K562 (cell line): ENCODE measurements around the gene FAM118B. TPM values are rescaled to one million over a fixed set of nuclear protein-coding genes. Genes with fewer than 3 reads are reported as not detected.

Experiments used
- CBFA2T3 ChIP-seq: fragments of 450-650 bp; IDR thresholded peaks from 2 replicates; pipeline ENCODE4 v1.6.1; 2017
- DDX20 ChIP-seq: fragments of 450-650 bp; IDR thresholded peaks from 2 replicates; pipeline ENCODE4 v1.6.1; 2016; ENCODE audit warnings: missing genetic modification characterization, low read depth, mild to moderate bottlenecking, missing compliant biosample characterization, moderate library complexity
- GATAD2A ChIP-seq: fragments of 450-650 bp; IDR thresholded peaks from 2 replicates; pipeline ENCODE4 v1.6.1; 2017
- GTF2E2 ChIP-seq: fragments of 200-800 bp; sonication (Bioruptor generic); IDR thresholded peaks from 2 replicates; pipeline ENCODE4 v1.6.1; 2016; ENCODE audit warnings: missing genetic modification characterization, missing compliant biosample characterization
- HCFC1 ChIP-seq: IDR thresholded peaks from 2 replicates; pipeline ENCODE4 v1.6.1; 2012; ENCODE audit warnings: low read depth, low read length, improper control_type of control experiment
- HDAC6 ChIP-seq: IDR thresholded peaks from 2 replicates; pipeline ENCODE4 v1.6.1; 2012; ENCODE audit warnings: low read depth, mild to moderate bottlenecking, control low read depth, inconsistent platforms, low read length, moderate library complexity
- MAFG ChIP-seq: fragments of 450-650 bp; conservative IDR thresholded peaks from 2 replicates; pipeline ENCODE4 v1.6.1; 2016; ENCODE audit warnings: missing genetic modification characterization, missing compliant biosample characterization
- MYC ChIP-seq, 2 experiments: fragments of 250-450 bp in 1 of 2; sonication (Bioruptor Pico) in 1 of 2; IDR thresholded peaks; 2 replicates each; pipeline versions ENCODE4 v1.5.1 to v1.6.1; 2012 to 2021; ENCODE audit warnings: low read depth in 2 of 2, borderline replicate concordance in 1 of 2, improper control_type of control experiment in 1 of 2, low read length in 1 of 2, mild to moderate bottlenecking in 1 of 2, moderate library complexity in 1 of 2
- NBN ChIP-seq: fragments of 450-650 bp; IDR thresholded peaks from 2 replicates; pipeline ENCODE4 v1.6.1; 2016; ENCODE audit warnings: low read depth, mild to moderate bottlenecking
- NFE2L1 ChIP-seq: fragments of 450-650 bp; IDR thresholded peaks from 2 replicates; pipeline ENCODE4 v1.6.1; 2016; ENCODE audit warnings: missing genetic modification characterization, low read depth, mild to moderate bottlenecking, missing compliant biosample characterization, moderate library complexity, borderline replicate concordance
- NFIC ChIP-seq: fragments of 450-650 bp; IDR thresholded peaks from 2 replicates; pipeline ENCODE4 v1.6.1; 2017; ENCODE audit warnings: mild to moderate bottlenecking, inconsistent platforms
- NRF1 ChIP-seq, 2 experiments: fragments of 450-650 bp; IDR thresholded peaks in 1 of 2; conservative IDR thresholded peaks in 1 of 2; 2 replicates each; pipeline ENCODE4 v1.6.1; 2014; ENCODE audit warnings: mild to moderate bottlenecking in 2 of 2
- ZNF551 ChIP-seq: fragments of 250-450 bp; sonication (Bioruptor Pico); IDR thresholded peaks from 2 replicates; pipeline ENCODE4 v1.5.0; 2021; ENCODE audit warnings: mild to moderate bottlenecking, moderate library complexity
- ZNF584 ChIP-seq: fragments of 200-800 bp; sonication (Bioruptor generic); IDR thresholded peaks from 2 replicates; pipeline ENCODE4 v1.6.1; 2016; ENCODE audit warnings: low read depth, mild to moderate bottlenecking, missing genetic modification characterization, missing compliant biosample characterization
- ZNF586 ChIP-seq: fragments of 450-650 bp; formaldehyde crosslinking; conservative IDR thresholded peaks from 2 replicates; pipeline ENCODE4 v1.4.0; 2020; ENCODE audit warnings: mild to moderate bottlenecking, moderate library complexity
- polyA plus RNA-seq, 8 experiments: library from polyadenylated mRNA; depleted of rRNA in 4 of 8; stranded (reverse) in 5 of 8; unstranded in 3 of 8; fragments of >200 nt; fragmentation: Nextera tagmentation in 2 of 8; fragmentation: Illumina TruSeq in 1 of 8; extraction: Ambion mirVana in 2 of 8; extraction: Trizol in 1 of 8; gene quantifications; 2 replicates each; pipeline versions ENCODE4 v1.2.1 to v1.2.3, GENCODE V29; 2011 to 2014; ENCODE audit warnings: inconsistent platforms in 1 of 8, missing spikeins in 1 of 8
- total RNA-seq, 7 experiments: library from RNA; depleted of rRNA in 6 of 7; stranded (reverse); fragments of >200 nt in 6 of 7; fragmentation: Illumina TruSeq in 2 of 7; extraction: Trizol in 2 of 7; gene quantifications; 2 replicates each; pipeline versions ENCODE4 v1.2.1 to v1.2.3, GENCODE V29; 2011 to 2021; ENCODE audit warnings: low replicate concordance in 1 of 7
- TF ChIP-seq, protein P1 (sequence below): fragments of 450-650 bp; IDR thresholded peaks from 2 replicates; pipeline ENCODE4 v1.6.1; 2018; ENCODE audit warnings: mild to moderate bottlenecking, low read depth; ENCODE audit not compliant: partially characterized antibody
- TF ChIP-seq, protein P2 (sequence below): fragments of 250-450 bp; sonication (Bioruptor Pico); IDR thresholded peaks from 2 replicates; pipeline ENCODE4 v1.8.0; 2022; ENCODE audit warnings: inconsistent platforms, mild to moderate bottlenecking, moderate library complexity, borderline replicate concordance
- TF ChIP-seq, protein P3 (sequence below): fragments of 450-650 bp; IDR thresholded peaks from 2 replicates; pipeline ENCODE4 v1.6.1; 2016; ENCODE audit warnings: borderline replicate concordance
- TF ChIP-seq, protein P4 (sequence below): sonication (generic); formaldehyde crosslinking; IDR thresholded peaks from 2 replicates; pipeline ENCODE4 v1.8.1; 2023; ENCODE audit warnings: mild to moderate bottlenecking, missing genetic modification reagents, moderate library complexity
- TF ChIP-seq, protein P5 (sequence below): fragments of 450-650 bp; formaldehyde crosslinking; IDR thresholded peaks from 2 replicates; pipeline ENCODE4 v1.4.0; 2020; ENCODE audit warnings: mild to moderate bottlenecking

The FAM118B gene
- total and polyA plus RNA-seq, 9 of the 15 experiments (the other 6 are each of a cell fraction or from before 2014, with no cell fraction given): 12.0 to 49.0 (median 22.1) TPM

DNA sequence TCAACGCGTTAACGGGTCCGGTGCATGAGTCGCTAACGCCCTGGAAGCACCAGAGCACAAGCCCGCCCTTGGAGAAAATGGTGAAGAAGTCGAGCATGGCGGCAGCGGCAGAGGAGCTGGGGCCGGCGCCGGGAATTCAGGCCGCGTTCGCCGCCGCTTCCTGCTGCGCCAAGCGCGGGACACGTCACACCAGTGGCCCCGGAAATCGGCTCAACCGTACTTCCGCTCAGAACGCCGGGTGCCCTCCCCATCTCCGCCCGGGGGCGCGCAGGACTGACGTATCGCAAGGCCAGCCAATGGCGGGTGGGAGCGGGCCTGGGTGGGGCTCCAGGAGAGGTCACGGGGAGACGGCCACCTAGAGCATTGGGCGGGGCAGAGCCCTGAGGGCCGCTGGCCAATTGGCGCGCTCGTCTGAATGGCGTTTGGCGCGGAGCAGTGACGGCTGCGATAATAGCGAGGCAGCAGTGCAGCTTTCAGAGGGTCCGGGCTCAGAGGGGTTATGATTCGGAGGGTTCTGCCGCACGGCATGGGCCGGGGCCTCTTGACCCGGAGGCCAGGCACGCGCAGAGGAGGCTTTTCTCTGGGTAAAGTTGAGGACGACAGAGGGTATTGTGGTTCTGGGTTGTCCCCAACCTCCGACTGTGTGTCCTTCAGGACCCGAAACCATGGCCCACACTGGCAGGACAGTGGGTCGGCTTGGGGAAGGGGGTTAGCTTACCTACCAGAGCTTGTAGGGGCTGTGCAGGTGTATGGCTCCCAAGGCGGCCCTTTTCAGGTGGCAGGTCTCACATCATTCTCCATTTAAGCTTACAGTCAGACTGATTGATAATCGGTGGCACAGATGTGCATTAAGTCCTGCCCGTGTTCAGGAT, 57.4 kb downstream of the FAM118B start, which contains the start of the genes FOXRED1 and SRPRA (continued):
- no peak for TF ChIP-seq GTF2E2 (tag)
- TF ChIP-seq, protein P1, sequence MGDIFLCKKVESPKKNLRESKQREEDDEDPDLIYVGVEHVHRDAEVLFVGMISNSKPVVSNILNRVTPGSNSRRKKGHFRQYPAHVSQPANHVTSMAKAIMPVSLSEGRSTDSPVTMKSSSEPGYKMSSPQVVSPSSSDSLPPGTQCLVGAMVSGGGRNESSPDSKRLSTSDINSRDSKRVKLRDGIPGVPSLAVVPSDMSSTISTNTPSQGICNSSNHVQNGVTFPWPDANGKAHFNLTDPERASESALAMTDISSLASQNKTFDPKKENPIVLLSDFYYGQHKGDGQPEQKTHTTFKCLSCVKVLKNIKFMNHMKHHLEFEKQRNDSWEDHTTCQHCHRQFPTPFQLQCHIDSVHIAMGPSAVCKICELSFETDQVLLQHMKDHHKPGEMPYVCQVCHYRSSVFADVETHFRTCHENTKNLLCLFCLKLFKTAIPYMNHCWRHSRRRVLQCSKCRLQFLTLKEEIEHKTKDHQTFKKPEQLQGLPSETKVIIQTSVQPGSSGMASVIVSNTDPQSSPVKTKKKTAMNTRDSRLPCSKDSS: no peak
- TF ChIP-seq DDX20 (tag): no peak
- TF ChIP-seq HCFC1: peak; percentile 84
- TF ChIP-seq HDAC6: no peak
- peak; percentile 74; the same call in 1 of the 2 replicates for TF ChIP-seq NBN
- TF ChIP-seq ZNF551 (CRISPR knock-in tag): no peak
- no peak for TF ChIP-seq CBFA2T3
- TF ChIP-seq MYC (IDR thresholded peaks at IDR 0.05; ENCODE audit: low read depth, low read length): peak; percentile 87
- TF ChIP-seq MYC (CRISPR knock-in tag; IDR thresholded peaks at IDR 0.05; ENCODE audit: borderline replicate concordance, low read depth): 0 out of 2 replicates have a peak, but pooled peaks have one; percentile 21
- peak; percentile 45; the same call in 1 of the 2 replicates for TF ChIP-seq NFIC
- no peak for TF ChIP-seq ZNF584 (CRISPR knock-in tag)
- TF ChIP-seq GATAD2A: no peak
- TF ChIP-seq, protein P2, sequence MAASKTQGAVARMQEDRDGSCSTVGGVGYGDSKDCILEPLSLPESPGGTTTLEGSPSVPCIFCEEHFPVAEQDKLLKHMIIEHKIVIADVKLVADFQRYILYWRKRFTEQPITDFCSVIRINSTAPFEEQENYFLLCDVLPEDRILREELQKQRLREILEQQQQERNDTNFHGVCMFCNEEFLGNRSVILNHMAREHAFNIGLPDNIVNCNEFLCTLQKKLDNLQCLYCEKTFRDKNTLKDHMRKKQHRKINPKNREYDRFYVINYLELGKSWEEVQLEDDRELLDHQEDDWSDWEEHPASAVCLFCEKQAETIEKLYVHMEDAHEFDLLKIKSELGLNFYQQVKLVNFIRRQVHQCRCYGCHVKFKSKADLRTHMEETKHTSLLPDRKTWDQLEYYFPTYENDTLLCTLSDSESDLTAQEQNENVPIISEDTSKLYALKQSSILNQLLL (CRISPR knock-in tag): no peak
- TF ChIP-seq, protein P3, sequence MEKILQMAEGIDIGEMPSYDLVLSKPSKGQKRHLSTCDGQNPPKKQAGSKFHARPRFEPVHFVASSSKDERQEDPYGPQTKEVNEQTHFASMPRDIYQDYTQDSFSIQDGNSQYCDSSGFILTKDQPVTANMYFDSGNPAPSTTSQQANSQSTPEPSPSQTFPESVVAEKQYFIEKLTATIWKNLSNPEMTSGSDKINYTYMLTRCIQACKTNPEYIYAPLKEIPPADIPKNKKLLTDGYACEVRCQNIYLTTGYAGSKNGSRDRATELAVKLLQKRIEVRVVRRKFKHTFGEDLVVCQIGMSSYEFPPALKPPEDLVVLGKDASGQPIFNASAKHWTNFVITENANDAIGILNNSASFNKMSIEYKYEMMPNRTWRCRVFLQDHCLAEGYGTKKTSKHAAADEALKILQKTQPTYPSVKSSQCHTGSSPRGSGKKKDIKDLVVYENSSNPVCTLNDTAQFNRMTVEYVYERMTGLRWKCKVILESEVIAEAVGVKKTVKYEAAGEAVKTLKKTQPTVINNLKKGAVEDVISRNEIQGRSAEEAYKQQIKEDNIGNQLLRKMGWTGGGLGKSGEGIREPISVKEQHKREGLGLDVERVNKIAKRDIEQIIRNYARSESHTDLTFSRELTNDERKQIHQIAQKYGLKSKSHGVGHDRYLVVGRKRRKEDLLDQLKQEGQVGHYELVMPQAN: peak; percentile 70
- TF ChIP-seq, protein P4, sequence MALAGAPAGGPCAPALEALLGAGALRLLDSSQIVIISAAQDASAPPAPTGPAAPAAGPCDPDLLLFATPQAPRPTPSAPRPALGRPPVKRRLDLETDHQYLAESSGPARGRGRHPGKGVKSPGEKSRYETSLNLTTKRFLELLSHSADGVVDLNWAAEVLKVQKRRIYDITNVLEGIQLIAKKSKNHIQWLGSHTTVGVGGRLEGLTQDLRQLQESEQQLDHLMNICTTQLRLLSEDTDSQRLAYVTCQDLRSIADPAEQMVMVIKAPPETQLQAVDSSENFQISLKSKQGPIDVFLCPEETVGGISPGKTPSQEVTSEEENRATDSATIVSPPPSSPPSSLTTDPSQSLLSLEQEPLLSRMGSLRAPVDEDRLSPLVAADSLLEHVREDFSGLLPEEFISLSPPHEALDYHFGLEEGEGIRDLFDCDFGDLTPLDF (CRISPR knock-in tag): peak; percentile 90
- TF ChIP-seq MAFG (tag): no peak
- TF ChIP-seq, protein P5, sequence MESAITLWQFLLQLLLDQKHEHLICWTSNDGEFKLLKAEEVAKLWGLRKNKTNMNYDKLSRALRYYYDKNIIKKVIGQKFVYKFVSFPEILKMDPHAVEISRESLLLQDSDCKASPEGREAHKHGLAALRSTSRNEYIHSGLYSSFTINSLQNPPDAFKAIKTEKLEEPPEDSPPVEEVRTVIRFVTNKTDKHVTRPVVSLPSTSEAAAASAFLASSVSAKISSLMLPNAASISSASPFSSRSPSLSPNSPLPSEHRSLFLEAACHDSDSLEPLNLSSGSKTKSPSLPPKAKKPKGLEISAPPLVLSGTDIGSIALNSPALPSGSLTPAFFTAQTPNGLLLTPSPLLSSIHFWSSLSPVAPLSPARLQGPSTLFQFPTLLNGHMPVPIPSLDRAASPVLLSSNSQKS: no peak
- no peak for TF ChIP-seq NFE2L1
- peak; percentile 69 to 79 for TF ChIP-seq NRF1 (conservative IDR thresholded peaks at IDR 0.05 in 1 of 2, IDR thresholded peaks at IDR 0.05 in 1 of 2)
- TF ChIP-seq ZNF586 (CRISPR knock-in tag): no peak
